SK-N-SH (cell line): ENCODE measurements around the gene INO80. TPM values are rescaled to one million over a fixed set of nuclear protein-coding genes. Genes with fewer than 3 reads are reported as not detected.

Experiments used
- CTCF ChIA-PET: fragments of 300-600, 350-600 bp; formaldehyde crosslinking; extraction: SDS; loops from one replicate; lab custom pipeline; 2021; lab: Yijun Ruan, JAX
- POLR2A ChIA-PET: fragments of 350-600 bp; sonication (Branson Sonifier 250); formaldehyde crosslinking; extraction: SDS; loops from one replicate; lab custom pipeline; 2020; ENCODE audit warnings: antibody characterized with exemption, inconsistent platforms; lab: Yijun Ruan, JAX
- DNase-seq: peaks from one replicate; pipeline ENCODE4 v3.0.0; 2012
- H2AFZ ChIP-seq: fragments of 200-600 bp; sonication (generic); 2 replicates; pipeline ENCODE4 v1.8.1; 2016; ENCODE audit warnings: antibody characterized with exemption, mild to moderate bottlenecking, low read depth
- H3F3A ChIP-seq: fragments of 200-600 bp; sonication (generic); replicated peaks from 2 replicates; pipeline ENCODE3; 2016; ENCODE audit warnings: antibody characterized with exemption, mild to moderate bottlenecking; ENCODE audit not compliant: insufficient read depth
- H3K27ac ChIP-seq, 2 experiments: fragments of 200-500 bp in 1 of 2; fragments of 200-600 bp in 1 of 2; sonication (Bioruptor generic) in 1 of 2; sonication (generic), shearing (Covaris generic) in 1 of 2; 2 replicates each; pipeline versions ENCODE4 v1.5.1 to v1.6.1; 2014 to 2016; ENCODE audit warnings: low read depth in 2 of 2, inconsistent platforms in 1 of 2, low read length in 1 of 2, mild to moderate bottlenecking in 1 of 2, mixed read lengths in 1 of 2
- H3K27me3 ChIP-seq: fragments of 200-600 bp; sonication (generic), shearing (Covaris generic); 2 replicates; pipeline ENCODE4 v1.6.1; 2016; ENCODE audit warnings: mixed run types; ENCODE audit not compliant: insufficient read depth
- H3K36me3 ChIP-seq, 2 experiments: fragments of 200-500 bp in 1 of 2; fragments of 200-600 bp in 1 of 2; sonication (Bioruptor generic) in 1 of 2; sonication (generic) in 1 of 2; replicated peaks in 1 of 2; 2 replicates each; pipeline versions ENCODE3 to v1.5.1; 2014 to 2016; ENCODE audit warnings: low read length in 1 of 2, mild to moderate bottlenecking in 1 of 2; ENCODE audit not compliant: insufficient read depth in 2 of 2, control insufficient read depth in 1 of 2
- H3K4me1 ChIP-seq, 2 experiments: fragments of 200-500 bp in 1 of 2; fragments of 200-600 bp in 1 of 2; sonication (Bioruptor generic) in 1 of 2; sonication (generic), shearing (Covaris generic) in 1 of 2; 2 replicates each; pipeline versions ENCODE4 v1.5.1 to v1.6.1; 2014 to 2016; ENCODE audit warnings: low read depth in 1 of 2, low read length in 1 of 2, mixed run types in 1 of 2; ENCODE audit not compliant: insufficient read depth in 2 of 2, control insufficient read depth in 1 of 2
- H3K4me2 ChIP-seq: fragments of 200-600 bp; sonication (generic), shearing (Covaris generic); 2 replicates; pipeline ENCODE4 v1.6.1; 2017; ENCODE audit warnings: mixed run types
- H3K4me3 ChIP-seq, 2 experiments: fragments of 200-500 bp in 1 of 2; fragments of 200-600 bp in 1 of 2; sonication (Bioruptor generic) in 1 of 2; sonication (generic), shearing (Covaris generic) in 1 of 2; 2 replicates each; pipeline versions ENCODE4 v1.5.1 to v1.8.1; 2014 to 2016; ENCODE audit warnings: low read depth in 2 of 2, inconsistent platforms in 1 of 2, low read length in 1 of 2, mild to moderate bottlenecking in 1 of 2, mixed read lengths in 1 of 2, moderate library complexity in 1 of 2
- H3K79me2 ChIP-seq: fragments of 200-600 bp; sonication (generic); 2 replicates; pipeline ENCODE4 v1.8.1; 2017; ENCODE audit warnings: mild to moderate bottlenecking; ENCODE audit not compliant: insufficient read depth
- H3K9ac ChIP-seq: fragments of 200-600 bp; sonication (generic); 2 replicates; pipeline ENCODE4 v1.6.1; 2017; ENCODE audit warnings: mixed run types
- H3K9me2 ChIP-seq: fragments of 200-600 bp; sonication (generic); 2 replicates; pipeline ENCODE4 v1.6.1; 2017; ENCODE audit warnings: mixed run types
- H3K9me3 ChIP-seq: fragments of 200-600 bp; sonication (generic); 2 replicates; pipeline ENCODE4 v1.6.1; 2017; ENCODE audit warnings: mixed run types, mild to moderate bottlenecking, moderate library complexity
- H4K20me1 ChIP-seq: fragments of 200-600 bp; sonication (generic); 2 replicates; pipeline ENCODE4 v1.6.1; 2017; ENCODE audit warnings: mild to moderate bottlenecking, mixed run types; ENCODE audit not compliant: insufficient read depth
- ELF1 ChIP-seq: IDR thresholded peaks from 2 replicates; pipeline ENCODE4 v1.4.0; 2012
- FOXJ3 ChIP-seq: sonication (generic); formaldehyde crosslinking; IDR thresholded peaks from 2 replicates; pipeline ENCODE4 v1.5.1; 2020; ENCODE audit warnings: mild to moderate bottlenecking, missing genetic modification reagents
- GABPA ChIP-seq: IDR thresholded peaks from 2 replicates; pipeline ENCODE4 v1.4.0; 2012; ENCODE audit warnings: low read depth, mild to moderate bottlenecking
- MXI1 ChIP-seq: IDR thresholded peaks from 2 replicates; pipeline ENCODE4 v1.6.1; 2012; ENCODE audit warnings: mild to moderate bottlenecking, low read depth, low read length, improper control_type of control experiment
- PBX3 ChIP-seq: IDR thresholded peaks from 2 replicates; pipeline ENCODE4; 2012
- RXRA ChIP-seq: IDR thresholded peaks from 2 replicates; pipeline ENCODE4 v1.4.0; 2012; ENCODE audit warnings: low read depth, mild to moderate bottlenecking, borderline replicate concordance
- SIN3A ChIP-seq: IDR thresholded peaks from 2 replicates; pipeline ENCODE4 v1.6.1; 2012; ENCODE audit warnings: low read depth, mild to moderate bottlenecking, low read length, moderate library complexity, borderline replicate concordance
- SMC3 ChIP-seq: IDR thresholded peaks from 2 replicates; pipeline ENCODE4 v1.6.1; 2012; ENCODE audit warnings: low read depth, low read length, improper control_type of control experiment
- TAF1 ChIP-seq: IDR thresholded peaks from 2 replicates; pipeline ENCODE4 v1.6.1; 2012; ENCODE audit warnings: low read depth, mild to moderate bottlenecking, low read length, moderate library complexity, borderline replicate concordance
- TEAD4 ChIP-seq: IDR thresholded peaks from 2 replicates; pipeline ENCODE4 v1.4.0; 2012; ENCODE audit warnings: mild to moderate bottlenecking, borderline replicate concordance; ENCODE audit not compliant: insufficient read depth
- USF2 ChIP-seq: fragments of 150-350 bp; IDR thresholded peaks from 2 replicates; pipeline ENCODE4 v1.6.1; 2017; ENCODE audit warnings: antibody characterized with exemption, low read length, low read depth, borderline replicate concordance
- ZBTB33 ChIP-seq: IDR thresholded peaks from 2 replicates; pipeline ENCODE4 v1.4.0; 2012; ENCODE audit warnings: low read depth, borderline replicate concordance
- WGBS: methylation state at CpG from one replicate; pipeline ENCODE4 v1.1.6; 2017; ENCODE audit warnings: low lambda C conversion rate; 5-methylcytosine and 5-hydroxymethylcytosine counted together
- polyA plus RNA-seq, 3 experiments: library from polyadenylated mRNA; depleted of rRNA; stranded (reverse); fragments of >200 nt; gene quantifications; 2 replicates each; pipeline ENCODE4 v1.2.3, GENCODE V29; 2012
- TF ChIP-seq, protein P1 (sequence below): IDR thresholded peaks from 2 replicates; pipeline ENCODE4 v1.4.0; 2012; ENCODE audit warnings: low read depth
- TF ChIP-seq, protein P2 (sequence below): IDR thresholded peaks from 2 replicates; pipeline ENCODE4 v1.4.0; 2012; ENCODE audit warnings: low read depth, borderline replicate concordance
- TF ChIP-seq, protein P3 (sequence below): fragments of 150-350 bp; IDR thresholded peaks from 2 replicates; pipeline ENCODE4 v1.6.1; 2016; ENCODE audit warnings: mild to moderate bottlenecking, low read depth, low read length

The INO80 gene
- polyA plus RNA-seq, 1 of the 3 experiments (the other 2 are of a cell fraction), result 4.6 TPM

DNA sequence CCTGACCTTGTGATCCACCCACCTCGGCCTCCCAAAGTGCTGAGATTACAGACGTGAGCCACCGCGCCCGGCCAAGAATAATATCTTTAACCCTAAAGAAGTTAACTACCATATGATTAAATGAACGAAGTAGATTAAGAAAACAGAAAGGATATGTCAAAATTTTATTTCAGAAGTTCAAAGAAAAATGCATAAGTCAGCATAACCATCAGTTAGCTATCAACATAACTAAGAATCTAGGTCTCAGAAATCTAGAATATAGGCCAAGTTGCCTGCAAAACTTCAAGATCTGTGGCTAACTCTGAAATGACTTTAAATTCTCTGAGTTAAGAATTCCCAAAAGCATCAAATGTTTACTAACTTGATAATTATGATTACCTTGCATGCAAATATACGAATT, 38.0 kb downstream of the INO80 start:
- peaks cover 7% of the 10 kb centered on the region for H3F3A ChIP-seq
- no peak overlapping the region for H3K27ac ChIP-seq
- no peak overlapping the region for H3K4me2 ChIP-seq
- no peaks in the 10 kb centered on the region for H3K9me3 ChIP-seq
- no peak for TF ChIP-seq RXRA
- no peak for TF ChIP-seq ZBTB33
- no peak for TF ChIP-seq FOXJ3 (CRISPR knock-in tag)
- TF ChIP-seq MXI1, result no peak
- TF ChIP-seq, protein P1, sequence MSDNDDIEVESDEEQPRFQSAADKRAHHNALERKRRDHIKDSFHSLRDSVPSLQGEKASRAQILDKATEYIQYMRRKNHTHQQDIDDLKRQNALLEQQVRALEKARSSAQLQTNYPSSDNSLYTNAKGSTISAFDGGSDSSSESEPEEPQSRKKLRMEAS, result no peak
- TF ChIP-seq GABPA, result no peak
- TF ChIP-seq, protein P2, sequence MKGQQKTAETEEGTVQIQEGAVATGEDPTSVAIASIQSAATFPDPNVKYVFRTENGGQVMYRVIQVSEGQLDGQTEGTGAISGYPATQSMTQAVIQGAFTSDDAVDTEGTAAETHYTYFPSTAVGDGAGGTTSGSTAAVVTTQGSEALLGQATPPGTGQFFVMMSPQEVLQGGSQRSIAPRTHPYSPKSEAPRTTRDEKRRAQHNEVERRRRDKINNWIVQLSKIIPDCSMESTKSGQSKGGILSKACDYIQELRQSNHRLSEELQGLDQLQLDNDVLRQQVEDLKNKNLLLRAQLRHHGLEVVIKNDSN, result no peak
- TF ChIP-seq, protein P3, sequence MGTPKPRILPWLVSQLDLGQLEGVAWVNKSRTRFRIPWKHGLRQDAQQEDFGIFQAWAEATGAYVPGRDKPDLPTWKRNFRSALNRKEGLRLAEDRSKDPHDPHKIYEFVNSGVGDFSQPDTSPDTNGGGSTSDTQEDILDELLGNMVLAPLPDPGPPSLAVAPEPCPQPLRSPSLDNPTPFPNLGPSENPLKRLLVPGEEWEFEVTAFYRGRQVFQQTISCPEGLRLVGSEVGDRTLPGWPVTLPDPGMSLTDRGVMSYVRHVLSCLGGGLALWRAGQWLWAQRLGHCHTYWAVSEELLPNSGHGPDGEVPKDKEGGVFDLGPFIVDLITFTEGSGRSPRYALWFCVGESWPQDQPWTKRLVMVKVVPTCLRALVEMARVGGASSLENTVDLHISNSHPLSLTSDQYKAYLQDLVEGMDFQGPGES, result no peak
- TF ChIP-seq TEAD4, result no peak
- TF ChIP-seq PBX3, result no peak
- no peak for TF ChIP-seq TAF1
- no peak for TF ChIP-seq USF2
- no peak for TF ChIP-seq ELF1
- TF ChIP-seq SIN3A, result no peak
- TF ChIP-seq SMC3, result no peak
- H3K4me1 ChIP-seq, result no peaks in the 10 kb centered on the region
- 98% methylated on average over 7 of the region's 7 CpGs for WGBS
- H3K4me3 ChIP-seq, result no peak overlapping the region
- POLR2A ChIA-PET, result no interaction called here
- H3K27me3 ChIP-seq, result no peaks in the 10 kb centered on the region
- no peaks in the 10 kb centered on the region for H4K20me1 ChIP-seq
- peaks cover 42 to 85% of the 10 kb centered on the region in 2 experiments for H3K36me3 ChIP-seq
- H3K9ac ChIP-seq, result no peak overlapping the region
- H3K79me2 ChIP-seq, result peaks cover 29% of the 10 kb centered on the region
- CTCF ChIA-PET, result interaction anchor here (1.0 to 1.7 kb wide), 3 partner anchors 8 to 148 kb away, joined by 4 to 7 read pairs (median 4); no protein-coding TSS in a partner anchor
- H3K9me2 ChIP-seq, result no peaks in the 10 kb centered on the region
- no peak overlapping the region for H2AFZ ChIP-seq
- DNase-seq, result no peak
